Measurements from ENCODE around the gene TMEM123.

Gene TMEM123

GRCh38 chr11:102422817-102423712 is 29.5 kb downstream of the TMEM123 start:
- peak; percentile 18 for DNase-seq

GRCh38 chr11:102421261-102421660 is 31.3 kb downstream of the TMEM123 start:
- no peak for DNase-seq

GRCh38 chr11:102420547-102420946 is 32.0 kb downstream of the TMEM123 start:
- no peak for DNase-seq

- DNase-seq, result no peak
Observed at GRCh38 chr11:102419181-102419580, 33.4 kb downstream of the TMEM123 start.

GRCh38 chr11:102416976-102417375 is 35.6 kb downstream of the TMEM123 start:
- no peak for DNase-seq

- no peak for DNase-seq
Observed at GRCh38 chr11:102415304-102415916, 37.2 kb downstream of the TMEM123 start.

- DNase-seq, result no peak
Observed at GRCh38 chr11:102414559-102414958, 38.0 kb downstream of the TMEM123 start.

GRCh38 chr11:102413497-102413896 is 39.1 kb downstream of the TMEM123 start:
- no peak for DNase-seq

GRCh38 chr11:102411142-102411541 is 41.4 kb downstream of the TMEM123 start:
- no peak for DNase-seq

GRCh38 chr11:102410382-102410784 is 42.2 kb downstream of the TMEM123 start:
- peak; percentile 74 for DNase-seq

- DNase-seq, result no peak
Observed at GRCh38 chr11:102408339-102408738, 44.2 kb downstream of the TMEM123 start.

- DNase-seq, result no peak
Observed at GRCh38 chr11:102407901-102408300, 44.7 kb downstream of the TMEM123 start.

- no peak for DNase-seq
Observed at GRCh38 chr11:102406099-102406498, 46.5 kb downstream of the TMEM123 start.

GRCh38 chr11:102405501-102405900 is 47.1 kb downstream of the TMEM123 start:
- no peak for DNase-seq

GRCh38 chr11:102402548-102402947 is 50.0 kb downstream of the TMEM123 start:
- DNase-seq, result no peak

GRCh38 chr11:102401905-102402304 is 50.7 kb downstream of the TMEM123 start:
- no peak for DNase-seq

- DNase-seq, result no peak
Observed at GRCh38 chr11:102400603-102401002, 52.0 kb downstream of the TMEM123 start.

- no peak for DNase-seq
Observed at GRCh38 chr11:102399189-102399588, 53.4 kb downstream of the TMEM123 start.

- DNase-seq, result no peak
Observed at GRCh38 chr11:102398297-102398696, 54.3 kb downstream of the TMEM123 start.

GRCh38 chr11:102396708-102397563 is 55.6 kb downstream of the TMEM123 start:
- DNase-seq, result no peak

- no peak for DNase-seq
Observed at GRCh38 chr11:102395720-102396393, 56.7 kb downstream of the TMEM123 start.

GRCh38 chr11:102393272-102393730 is 59.3 kb downstream of the TMEM123 start:
- DNase-seq, result no peak
